IMR-90 (cell line): ENCODE measurements around the gene ALDH1A2. TPM values are rescaled to one million over a fixed set of nuclear protein-coding genes. Genes with fewer than 3 reads are reported as not detected.

Experiments used
- ATAC-seq: fragments of 200-7000 bp; cut with Tn5 transposase; 2 replicates; pipeline ENCODE4 v1.9.1; 2020; ENCODE audit warnings: low read depth, mild to moderate bottlenecking, moderate library complexity
- BruUV-seq: library from RNA; stranded (reverse); fragments of 400-500 nt; replicated peaks from 2 replicates; lab custom pipeline; 2021; lab: Mats Ljungman, UMichigan
- CTCF ChIA-PET: fragments of 300-600 bp; formaldehyde crosslinking; extraction: SDS; loops from one replicate; lab custom pipeline; 2021; ENCODE audit warnings: antibody characterized with exemption; lab: Yijun Ruan, JAX
- POLR2A ChIA-PET: fragments of 300-600 bp; sonication (Branson Sonifier 250); formaldehyde crosslinking; loops from one replicate; lab custom pipeline; 2022; ENCODE audit warnings: antibody characterized with exemption; ENCODE audit not compliant: unreplicated experiment; lab: Charles Lee
- DNase-seq: peaks from one replicate; pipeline ENCODE4 v3.0.0; 2013
- H2AFZ ChIP-seq: replicated peaks from 2 replicates; pipeline ENCODE3; 2013; ENCODE audit warnings: low read length, mild to moderate bottlenecking; ENCODE audit not compliant: poor library complexity
- H2AK5ac ChIP-seq: 2 replicates; pipeline ENCODE4 v1.6.1; 2013; ENCODE audit warnings: low read depth, low read length, inconsistent platforms
- H2AK9ac ChIP-seq: replicated peaks from 2 replicates; pipeline ENCODE3; 2013; ENCODE audit warnings: mild to moderate bottlenecking, low read depth, low read length, moderate library complexity; ENCODE audit not compliant: poor library complexity
- H2BK120ac ChIP-seq: 2 replicates; pipeline ENCODE4 v1.6.1; 2013; ENCODE audit warnings: low read depth, low read length, inconsistent platforms
- H2BK15ac ChIP-seq: 3 replicates; pipeline ENCODE4 v1.6.1; 2013; ENCODE audit warnings: low read depth, low read length, inconsistent platforms
- H2BK20ac ChIP-seq: 2 replicates; pipeline ENCODE4 v1.6.1; 2013; ENCODE audit warnings: low read depth, mild to moderate bottlenecking, inconsistent platforms, low read length, moderate library complexity
- H2BK5ac ChIP-seq: 2 replicates; pipeline ENCODE4 v1.6.1; 2013; ENCODE audit warnings: mild to moderate bottlenecking, low read depth, low read length, inconsistent platforms; ENCODE audit not compliant: poor library complexity, severe bottlenecking
- H3K14ac ChIP-seq: replicated peaks from 2 replicates; pipeline ENCODE4 v1.6.1; 2013; ENCODE audit warnings: low read depth, low read length, inconsistent platforms
- H3K18ac ChIP-seq: 2 replicates; pipeline ENCODE4 v1.6.1; 2013; ENCODE audit warnings: low read depth, low read length, control low read depth
- H3K23ac ChIP-seq: 2 replicates; pipeline ENCODE4 v1.6.1; 2013; ENCODE audit warnings: low read depth, low read length, inconsistent platforms
- H3K27ac ChIP-seq: 2 replicates; pipeline ENCODE4 v1.5.1; 2013; ENCODE audit warnings: mild to moderate bottlenecking, control low read depth, low read length; ENCODE audit not compliant: insufficient read depth
- H3K27me3 ChIP-seq: 2 replicates; pipeline ENCODE4 v1.6.1; 2013; ENCODE audit warnings: low read length; ENCODE audit not compliant: control insufficient read depth, insufficient read depth
- H3K36me3 ChIP-seq: 2 replicates; pipeline ENCODE4 v1.6.1; 2013; ENCODE audit warnings: low read length, mixed read lengths; ENCODE audit not compliant: control insufficient read depth, insufficient read depth
- H3K4ac ChIP-seq: 2 replicates; pipeline ENCODE4 v1.6.1; 2013; ENCODE audit warnings: low read depth, low read length, inconsistent platforms
- H3K4me1 ChIP-seq: 2 replicates; pipeline ENCODE4 v1.6.1; 2013; ENCODE audit warnings: low read length, mixed read lengths; ENCODE audit not compliant: control insufficient read depth, insufficient read depth
- H3K4me2 ChIP-seq: 2 replicates; pipeline ENCODE4 v1.6.1; 2013; ENCODE audit warnings: low read depth, mild to moderate bottlenecking, control low read depth, low read length, moderate library complexity
- H3K4me3 ChIP-seq: 2 replicates; pipeline ENCODE4 v1.5.1; 2013; ENCODE audit warnings: low read depth, mild to moderate bottlenecking, control low read depth, low read length, moderate library complexity; ENCODE audit not compliant: insufficient read depth
- H3K56ac ChIP-seq: 2 replicates; pipeline ENCODE4 v1.6.1; 2013; ENCODE audit warnings: low read length, inconsistent platforms; ENCODE audit not compliant: insufficient read depth; ENCODE audit errors: extremely low read depth
- H3K79me1 ChIP-seq, 2 experiments: 2 replicates each; pipeline ENCODE4 v1.6.1; 2013; ENCODE audit warnings: low read length in 2 of 2, inconsistent platforms in 1 of 2, low read depth in 1 of 2
- H3K9ac ChIP-seq: 2 replicates; pipeline ENCODE4 v1.6.1; 2013; ENCODE audit warnings: low read depth, low read length, control low read depth
- H3K9me1 ChIP-seq: 2 replicates; pipeline ENCODE4 v1.6.1; 2013; ENCODE audit warnings: low read length, inconsistent platforms; ENCODE audit not compliant: insufficient read depth
- H3K9me3 ChIP-seq: 2 replicates; pipeline ENCODE4 v1.6.1; 2013; ENCODE audit warnings: low read length; ENCODE audit not compliant: control insufficient read depth, insufficient read depth
- H4K20me1 ChIP-seq: 2 replicates; pipeline ENCODE4 v1.6.1; 2013; ENCODE audit warnings: low read length, inconsistent platforms; ENCODE audit not compliant: insufficient read depth
- H4K5ac ChIP-seq: 2 replicates; pipeline ENCODE4 v1.6.1; 2013; ENCODE audit warnings: mild to moderate bottlenecking, low read depth, low read length, control low read depth
- H4K8ac ChIP-seq, 2 experiments: 2 replicates each; pipeline ENCODE4 v1.6.1; 2013; ENCODE audit warnings: low read depth in 2 of 2, low read length in 2 of 2, control low read depth in 1 of 2, inconsistent platforms in 1 of 2
- H4K91ac ChIP-seq: 2 replicates; pipeline ENCODE4 v1.6.1; 2013; ENCODE audit warnings: low read depth, low read length, inconsistent platforms; ENCODE audit not compliant: insufficient read depth
- BHLHE40 ChIP-seq: fragments of 150-350 bp; IDR thresholded peaks from 2 replicates; pipeline ENCODE4 v1.6.1; 2016; ENCODE audit warnings: mild to moderate bottlenecking, low read depth, low read length
- CEBPB ChIP-seq: IDR thresholded peaks from 2 replicates; pipeline ENCODE4 v1.6.1; 2012; ENCODE audit warnings: low read depth, low read length, improper control_type of control experiment
- CHD1 ChIP-seq: IDR thresholded peaks from 2 replicates; pipeline ENCODE4 v1.6.1; 2012; ENCODE audit warnings: low read depth, low read length, improper control_type of control experiment
- FOS ChIP-seq: fragments of 150-350 bp; IDR thresholded peaks from 2 replicates; pipeline ENCODE4 v1.6.1; 2016; ENCODE audit warnings: low read depth, low read length
- MAFK ChIP-seq: IDR thresholded peaks from 2 replicates; pipeline ENCODE4 v1.6.1; 2012; ENCODE audit warnings: low read depth, low read length, improper control_type of control experiment
- MAZ ChIP-seq: IDR thresholded peaks from 2 replicates; pipeline ENCODE4 v1.6.1; 2012; ENCODE audit warnings: low read depth, mild to moderate bottlenecking, low read length, improper control_type of control experiment, moderate library complexity, borderline replicate concordance
- MXI1 ChIP-seq: IDR thresholded peaks from 2 replicates; pipeline ENCODE4 v1.6.1; 2012; ENCODE audit warnings: low read depth, mild to moderate bottlenecking, low read length, moderate library complexity, borderline replicate concordance
- NFE2L2 ChIP-seq: fragments of 150-350 bp; IDR thresholded peaks from 2 replicates; pipeline ENCODE4 v1.6.1; 2016; ENCODE audit warnings: low read depth, mild to moderate bottlenecking, low read length
- POLR2A ChIP-seq: IDR thresholded peaks from 2 replicates; pipeline ENCODE4 v1.6.1; 2012; ENCODE audit warnings: mild to moderate bottlenecking, low read depth, low read length
- RAD21 ChIP-seq: IDR thresholded peaks from 2 replicates; pipeline ENCODE4 v1.6.1; 2012; ENCODE audit warnings: low read length, improper control_type of control experiment
- RCOR1 ChIP-seq: IDR thresholded peaks from 2 replicates; pipeline ENCODE4 v1.6.1; 2012; ENCODE audit warnings: mild to moderate bottlenecking, low read length, improper control_type of control experiment; ENCODE audit not compliant: insufficient replicate concordance
- RFX5 ChIP-seq: IDR thresholded peaks from 2 replicates; pipeline ENCODE4 v1.8.0; 2012; ENCODE audit warnings: low read depth, mild to moderate bottlenecking, low read length, moderate library complexity
- SMC3 ChIP-seq: fragments of 150-350 bp; IDR thresholded peaks from 2 replicates; pipeline ENCODE4 v1.6.1; 2016; ENCODE audit warnings: low read depth, mild to moderate bottlenecking, antibody characterized with exemption, low read length, moderate library complexity
- WGBS, 2 experiments: methylation state at CpG; one replicate each; pipeline versions ENCODE4 v1.1.5 to v1.1.7; 2013; ENCODE audit warnings: missing lambda C conversion rate in 2 of 2; ENCODE audit not compliant: insufficient read length in 1 of 2; ENCODE audit errors: extremely low coverage in 2 of 2; 5-methylcytosine and 5-hydroxymethylcytosine counted together
- dilution Hi-C: fragments of 300-500 bp; cut with HindIII; formaldehyde crosslinking; loops from one replicate; pipeline ENCODE4 v1.14.3; 2018; ENCODE audit warnings: low sequenced_read_pairs; ENCODE audit not compliant: unreplicated experiment
- in situ Hi-C: fragments of 300-500 bp; cut with MboI; formaldehyde crosslinking; loops from 3 replicates; pipeline ENCODE4 v1.14.3; 2019; ENCODE audit warnings: low sequenced_read_pairs, inconsistent platforms, mixed read lengths
- intact Hi-C: fragments of 100-400 bp; cut with micrococcal nuclease; formaldehyde crosslinking; loops from 2 replicates; pipeline ENCODE4 v1.10.0; 2022
- polyA plus RNA-seq, 3 experiments: library from polyadenylated mRNA; depleted of rRNA; stranded (reverse); fragments of >200 nt; gene quantifications; 2 replicates each; pipeline ENCODE4 v1.2.3, GENCODE V29; 2012; ENCODE audit warnings: low replicate concordance in 1 of 3
- total RNA-seq: library from RNA; depleted of rRNA; stranded (reverse); fragments of >200 nt; gene quantifications from 2 replicates; pipeline ENCODE4 v1.2.3, GENCODE V29; 2012
- TF ChIP-seq, protein P1 (sequence below): conservative IDR thresholded peaks from 2 replicates; pipeline ENCODE4 v1.5.1; 2012; ENCODE audit warnings: mild to moderate bottlenecking, low read depth, low read length, improper control_type of control experiment
- TF ChIP-seq, protein P2 (sequence below): fragments of 150-350 bp; IDR thresholded peaks from 2 replicates; pipeline ENCODE4 v1.6.1; 2017; ENCODE audit warnings: mild to moderate bottlenecking, antibody characterized with exemption, low read length, low read depth
- TF ChIP-seq, protein P3 (sequence below): fragments of 150-350 bp; IDR thresholded peaks from 2 replicates; pipeline ENCODE4 v1.6.1; 2016; ENCODE audit warnings: low read depth, mild to moderate bottlenecking, low read length, moderate library complexity, borderline replicate concordance

The ALDH1A2 gene
- total and polyA plus RNA-seq, 2 of the 4 experiments (the other 2 are of a cell fraction) = not detected

DNA sequence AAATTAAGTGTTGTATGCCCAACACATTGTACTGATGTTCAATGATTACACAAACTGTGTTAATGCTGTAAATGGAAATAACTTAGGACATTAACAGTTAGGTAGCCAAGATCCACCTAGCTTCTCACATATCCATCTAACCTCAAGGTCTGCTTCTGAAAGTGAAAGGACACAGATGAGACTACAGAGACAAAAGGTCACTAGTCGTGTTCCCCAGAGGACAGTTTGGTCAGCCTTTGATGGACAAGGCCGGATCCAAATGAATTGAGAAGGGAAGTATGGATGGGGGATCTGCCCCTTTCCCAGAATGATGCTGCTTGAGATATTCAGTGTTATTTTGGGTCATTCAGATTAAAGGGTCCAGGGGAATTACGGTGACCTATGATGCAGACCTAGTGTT, 17.2 kb downstream of the ALDH1A2 start:
- no peak overlapping the region for H3K56ac ChIP-seq
- H4K8ac ChIP-seq = no peak overlapping the region
- dilution Hi-C loops (no loop called here), in situ Hi-C loops (no loop called here), intact Hi-C loops (no loop called here)
- H3K4me3 ChIP-seq = no peak overlapping the region
- H2AK5ac ChIP-seq = no peak overlapping the region
- H2BK20ac ChIP-seq = no peak overlapping the region
- no peak overlapping the region for H4K5ac ChIP-seq
- no peaks in the 10 kb centered on the region for H3K4me1 ChIP-seq
- ATAC-seq (no peak), DNase-seq (no peak)
- H3K9ac ChIP-seq = no peak overlapping the region
- no peaks in the 10 kb centered on the region for H3K79me1 ChIP-seq
- no peaks in the 10 kb centered on the region for H4K20me1 ChIP-seq
- no peak overlapping the region for H2BK5ac ChIP-seq
- no peak overlapping the region for H2BK15ac ChIP-seq
- ChIA-PET POLR2A (no interaction called here), CTCF (interaction anchor here (1.3 kb wide), 1 partner anchor 18 kb away, joined by 4 read pairs; no protein-coding TSS in a partner anchor)
- peaks cover 5% of the 10 kb centered on the region; the same call in 1 of the 2 replicates for H3K27me3 ChIP-seq
- no peak overlapping the region for H2BK120ac ChIP-seq
- H3K4me2 ChIP-seq = no peak overlapping the region
- H3K18ac ChIP-seq = no peak overlapping the region
- H3K14ac ChIP-seq = no peak overlapping the region
- no peak overlapping the region for H3K27ac ChIP-seq
- H3K4ac ChIP-seq = no peak overlapping the region
- no peak overlapping the region for H4K91ac ChIP-seq
- 20% methylated on average over 2 of the region's 3 CpGs; no CpG with 5 or more reads in 1 of the 2 experiments for WGBS, 2 experiments
- no peaks in the 10 kb centered on the region for H3K36me3 ChIP-seq
- H3K23ac ChIP-seq = no peak overlapping the region
- TF ChIP-seq RCOR1 = no peak
- TF ChIP-seq CHD1 = no peak
- no peak for TF ChIP-seq MAFK
- TF ChIP-seq RFX5 = no peak
- TF ChIP-seq BHLHE40 = no peak
- TF ChIP-seq, protein P1, sequence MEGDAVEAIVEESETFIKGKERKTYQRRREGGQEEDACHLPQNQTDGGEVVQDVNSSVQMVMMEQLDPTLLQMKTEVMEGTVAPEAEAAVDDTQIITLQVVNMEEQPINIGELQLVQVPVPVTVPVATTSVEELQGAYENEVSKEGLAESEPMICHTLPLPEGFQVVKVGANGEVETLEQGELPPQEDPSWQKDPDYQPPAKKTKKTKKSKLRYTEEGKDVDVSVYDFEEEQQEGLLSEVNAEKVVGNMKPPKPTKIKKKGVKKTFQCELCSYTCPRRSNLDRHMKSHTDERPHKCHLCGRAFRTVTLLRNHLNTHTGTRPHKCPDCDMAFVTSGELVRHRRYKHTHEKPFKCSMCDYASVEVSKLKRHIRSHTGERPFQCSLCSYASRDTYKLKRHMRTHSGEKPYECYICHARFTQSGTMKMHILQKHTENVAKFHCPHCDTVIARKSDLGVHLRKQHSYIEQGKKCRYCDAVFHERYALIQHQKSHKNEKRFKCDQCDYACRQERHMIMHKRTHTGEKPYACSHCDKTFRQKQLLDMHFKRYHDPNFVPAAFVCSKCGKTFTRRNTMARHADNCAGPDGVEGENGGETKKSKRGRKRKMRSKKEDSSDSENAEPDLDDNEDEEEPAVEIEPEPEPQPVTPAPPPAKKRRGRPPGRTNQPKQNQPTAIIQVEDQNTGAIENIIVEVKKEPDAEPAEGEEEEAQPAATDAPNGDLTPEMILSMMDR = no peak
- no peak for TF ChIP-seq POLR2A
- no peak for TF ChIP-seq SMC3
- TF ChIP-seq, protein P2, sequence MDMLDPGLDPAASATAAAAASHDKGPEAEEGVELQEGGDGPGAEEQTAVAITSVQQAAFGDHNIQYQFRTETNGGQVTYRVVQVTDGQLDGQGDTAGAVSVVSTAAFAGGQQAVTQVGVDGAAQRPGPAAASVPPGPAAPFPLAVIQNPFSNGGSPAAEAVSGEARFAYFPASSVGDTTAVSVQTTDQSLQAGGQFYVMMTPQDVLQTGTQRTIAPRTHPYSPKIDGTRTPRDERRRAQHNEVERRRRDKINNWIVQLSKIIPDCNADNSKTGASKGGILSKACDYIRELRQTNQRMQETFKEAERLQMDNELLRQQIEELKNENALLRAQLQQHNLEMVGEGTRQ = no peak
- TF ChIP-seq RAD21 = no peak
- no peak for TF ChIP-seq NFE2L2
- TF ChIP-seq MXI1 = no peak
- no peak for TF ChIP-seq CEBPB
- TF ChIP-seq FOS = no peak
- no peak for TF ChIP-seq MAZ
- TF ChIP-seq, protein P3, sequence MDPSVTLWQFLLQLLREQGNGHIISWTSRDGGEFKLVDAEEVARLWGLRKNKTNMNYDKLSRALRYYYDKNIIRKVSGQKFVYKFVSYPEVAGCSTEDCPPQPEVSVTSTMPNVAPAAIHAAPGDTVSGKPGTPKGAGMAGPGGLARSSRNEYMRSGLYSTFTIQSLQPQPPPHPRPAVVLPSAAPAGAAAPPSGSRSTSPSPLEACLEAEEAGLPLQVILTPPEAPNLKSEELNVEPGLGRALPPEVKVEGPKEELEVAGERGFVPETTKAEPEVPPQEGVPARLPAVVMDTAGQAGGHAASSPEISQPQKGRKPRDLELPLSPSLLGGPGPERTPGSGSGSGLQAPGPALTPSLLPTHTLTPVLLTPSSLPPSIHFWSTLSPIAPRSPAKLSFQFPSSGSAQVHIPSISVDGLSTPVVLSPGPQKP = no peak
- no TSS peak for BruUV-seq
- no peak overlapping the region for H2AFZ ChIP-seq
- H3K9me1 ChIP-seq = no peaks in the 10 kb centered on the region
- H3K9me3 ChIP-seq = no peaks in the 10 kb centered on the region
- H2AK9ac ChIP-seq = no peak overlapping the region
